Measurements from ENCODE around the gene TRIP13.
"Not testable (repeated sequence)": the region's sequence is repeated elsewhere in the genome, so short reads cannot be mapped to it uniquely, and the experiment has no call there.

The TRIP13 gene

GRCh38 chr5:892394-893136 lies at the start of gene TRIP13, which contains the start of gene BRD9:
TRIP13 (plus strand) TSS chr5:892884; CDS start chr5:892999, 115 bp downstream.
BRD9 (minus strand) TSS chr5:892801; CDS start chr5:892657, 144 bp downstream.
- peak; percentile 29 for DNase-seq (ENCODE audit: low read depth)
- peak within 1 kb of the TSS; percentile 98 for H3K4me3 ChIP-seq (ENCODE audit: low read depth, low read length)

- not testable (repeated sequence) for H3K4me3 ChIP-seq (ENCODE audit: low read depth, low read length); DNase-seq (ENCODE audit: low read depth)
Measured at GRCh38 chr5:843371-843770, 49.3 kb upstream of the TRIP13 start.

- not testable (repeated sequence) for DNase-seq (ENCODE audit: low read depth); H3K4me3 ChIP-seq (ENCODE audit: low read depth, low read length)
Measured at GRCh38 chr5:843926-844325, 48.8 kb upstream of the TRIP13 start.

- DNase-seq (ENCODE audit: low read depth); H3K4me3 ChIP-seq (ENCODE audit: low read depth, low read length): not testable (repeated sequence)
Measured at GRCh38 chr5:844426-844825, 48.3 kb upstream of the TRIP13 start.

GRCh38 chr5:845031-845675 lies 47.5 kb upstream of the TRIP13 start:
- H3K4me3 ChIP-seq (ENCODE audit: low read depth, low read length); DNase-seq (ENCODE audit: low read depth): not testable (repeated sequence)

GRCh38 chr5:845676-846601 lies 46.7 kb upstream of the TRIP13 start:
- H3K4me3 ChIP-seq (ENCODE audit: low read depth, low read length); DNase-seq (ENCODE audit: low read depth): not testable (repeated sequence)

GRCh38 chr5:846602-847091 lies 46.0 kb upstream of the TRIP13 start:
- H3K4me3 ChIP-seq (ENCODE audit: low read depth, low read length); DNase-seq (ENCODE audit: low read depth): not testable (repeated sequence)

- not testable (repeated sequence) for DNase-seq (ENCODE audit: low read depth); H3K4me3 ChIP-seq (ENCODE audit: low read depth, low read length)
Measured at GRCh38 chr5:847212-847611, 45.5 kb upstream of the TRIP13 start.

- not testable (repeated sequence) for H3K4me3 ChIP-seq (ENCODE audit: low read depth, low read length); DNase-seq (ENCODE audit: low read depth)
Measured at GRCh38 chr5:847736-848135, 44.9 kb upstream of the TRIP13 start.

GRCh38 chr5:848671-849111 lies 44.0 kb upstream of the TRIP13 start:
- no peak for DNase-seq (ENCODE audit: low read depth)
- no peak overlapping the region for H3K4me3 ChIP-seq (ENCODE audit: low read depth, low read length)

GRCh38 chr5:849651-850301 lies 42.9 kb upstream of the TRIP13 start:
- no peak overlapping the region for H3K4me3 ChIP-seq (ENCODE audit: low read depth, low read length)
- no peak for DNase-seq (ENCODE audit: low read depth)

GRCh38 chr5:850511-851006 lies 42.1 kb upstream of the TRIP13 start, which contains the start of gene ZDHHC11:
ZDHHC11 (minus strand) TSS chr5:850986; CDS start chr5:850602, 384 bp downstream.
- no peak for DNase-seq (ENCODE audit: low read depth)
- H3K4me3 ChIP-seq (ENCODE audit: low read depth, low read length), result no peak within 1 kb of the TSS

- H3K4me3 ChIP-seq (ENCODE audit: low read depth, low read length), result no peak overlapping the region
- DNase-seq (ENCODE audit: low read depth), result no peak
Measured at GRCh38 chr5:851076-851475, 41.6 kb upstream of the TRIP13 start.

- no peak overlapping the region for H3K4me3 ChIP-seq (ENCODE audit: low read depth, low read length)
- DNase-seq (ENCODE audit: low read depth), result no peak
Measured at GRCh38 chr5:851553-851952, 41.1 kb upstream of the TRIP13 start.

- no peak overlapping the region for H3K4me3 ChIP-seq (ENCODE audit: low read depth, low read length)
- no peak for DNase-seq (ENCODE audit: low read depth)
Measured at GRCh38 chr5:852018-852417, 40.7 kb upstream of the TRIP13 start.

GRCh38 chr5:852431-853401 lies 40.0 kb upstream of the TRIP13 start:
- no peak for DNase-seq (ENCODE audit: low read depth)
- H3K4me3 ChIP-seq (ENCODE audit: low read depth, low read length), result no peak overlapping the region

- not testable (repeated sequence) for H3K4me3 ChIP-seq (ENCODE audit: low read depth, low read length)
Measured at GRCh38 chr5:853416-854090, 39.1 kb upstream of the TRIP13 start.

More at GRCh38 chr5:853416-854090, 39.1 kb upstream of the TRIP13 start:
- DNase-seq (ENCODE audit: low read depth), result not testable (repeated sequence)
